ENCODE results near the gene DHRS1.
A peak's percentile ranks its signal among the peaks of the same experiment; 100 is the strongest.

DHRS1 gene

GRCh38 chr14:24271134-24271833, 28.3 kb downstream of the DHRS1 start, which contains the start of gene RABGGTA:
Gene RABGGTA, minus strand, starts transcription at chr14:24271597. Its CDS starts 482 bp downstream, at chr14:24271115.
- Histone ChIP-seq H3K27me3 (ENCODE audit: control insufficient read depth, insufficient read depth, low read length) (no peaks in the 10 kb centered on the region), H3K9me3 (ENCODE audit: control insufficient read depth, insufficient read depth, low read length) (no peaks in the 10 kb centered on the region), H3K4me1 (ENCODE audit: control insufficient read depth, insufficient read depth, low read length) (no peaks in the 10 kb centered on the region), H3K27ac (ENCODE audit: low read length) (no peak within 1 kb of the TSS), H3K36me3 (ENCODE audit: control insufficient read depth, insufficient read depth, low read length) (peaks cover 4% of the 10 kb centered on the region; the same call in 1 of the 2 replicates), H3K4me3 (ENCODE audit: low read length) (peak within 1 kb of the TSS; percentile 63; the same call in 1 of the 2 replicates)
- WGBS (ENCODE audit: insufficient coverage, insufficient read length) = no CpG with 5 or more reads among the region's 61 CpGs
- peak; percentile 87 for DNase-seq (ENCODE audit: low read depth, low spot score)

GRCh38 chr14:24270537-24271133, 28.9 kb downstream of the DHRS1 start:
- no peak for DNase-seq (ENCODE audit: low read depth, low spot score)
- no peak overlapping the region for H3K27ac ChIP-seq (ENCODE audit: low read length)
- H3K4me1 ChIP-seq (ENCODE audit: control insufficient read depth, insufficient read depth, low read length) = no peaks in the 10 kb centered on the region
- peaks cover 4% of the 10 kb centered on the region; the same call in 1 of the 2 replicates for H3K36me3 ChIP-seq (ENCODE audit: control insufficient read depth, insufficient read depth, low read length)
- H3K9me3 ChIP-seq (ENCODE audit: control insufficient read depth, insufficient read depth, low read length) = no peaks in the 10 kb centered on the region
- H3K27me3 ChIP-seq (ENCODE audit: control insufficient read depth, insufficient read depth, low read length) = no peaks in the 10 kb centered on the region
- WGBS (ENCODE audit: insufficient coverage, insufficient read length) = no CpG with 5 or more reads among the region's 13 CpGs
- peak overlapping the region; percentile 63; the same call in 1 of the 2 replicates for H3K4me3 ChIP-seq (ENCODE audit: low read length)

DNA sequence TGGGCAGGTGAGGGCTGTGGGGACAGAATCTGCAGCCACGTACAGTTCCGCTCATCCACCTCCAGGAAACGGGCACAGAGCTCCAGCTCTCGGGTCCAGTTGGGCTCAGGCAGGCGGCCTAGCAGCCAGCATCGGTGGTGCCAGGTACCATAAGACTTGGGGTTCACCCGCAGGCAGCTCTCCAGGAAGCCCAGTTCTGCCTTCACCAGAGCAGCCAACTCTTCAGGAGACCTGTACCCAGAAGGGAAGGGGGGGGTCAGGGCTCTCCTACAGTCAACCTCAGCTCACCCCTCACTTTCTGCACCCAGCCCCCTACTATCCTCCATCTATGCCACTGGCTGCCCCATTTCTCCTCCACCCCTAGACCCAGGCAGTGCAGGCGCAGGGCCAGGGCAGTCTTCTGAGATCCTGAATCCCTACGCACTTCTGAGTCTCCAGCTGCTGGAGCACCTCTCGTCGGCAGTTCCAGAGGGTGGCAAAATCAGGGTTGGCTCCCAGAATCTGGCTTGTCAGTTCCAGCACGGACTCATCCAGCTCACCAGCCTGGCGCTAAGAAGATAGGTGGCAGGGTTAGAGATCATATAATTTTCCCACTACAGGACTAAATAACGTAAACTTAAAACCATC, 29.6 kb downstream of the DHRS1 start:
- Histone ChIP-seq H3K4me3 (ENCODE audit: low read length) (no peak overlapping the region), H3K27ac (ENCODE audit: low read length) (no peak overlapping the region), H3K4me1 (ENCODE audit: control insufficient read depth, insufficient read depth, low read length) (no peaks in the 10 kb centered on the region), H3K9me3 (ENCODE audit: control insufficient read depth, insufficient read depth, low read length) (no peaks in the 10 kb centered on the region), H3K27me3 (ENCODE audit: control insufficient read depth, insufficient read depth, low read length) (no peaks in the 10 kb centered on the region), H3K36me3 (ENCODE audit: control insufficient read depth, insufficient read depth, low read length) (peaks cover 4% of the 10 kb centered on the region; the same call in 1 of the 2 replicates)
- no peak for DNase-seq (ENCODE audit: low read depth, low spot score)
- WGBS (ENCODE audit: insufficient coverage, insufficient read length) = no CpG with 5 or more reads among the region's 14 CpGs

DNA sequence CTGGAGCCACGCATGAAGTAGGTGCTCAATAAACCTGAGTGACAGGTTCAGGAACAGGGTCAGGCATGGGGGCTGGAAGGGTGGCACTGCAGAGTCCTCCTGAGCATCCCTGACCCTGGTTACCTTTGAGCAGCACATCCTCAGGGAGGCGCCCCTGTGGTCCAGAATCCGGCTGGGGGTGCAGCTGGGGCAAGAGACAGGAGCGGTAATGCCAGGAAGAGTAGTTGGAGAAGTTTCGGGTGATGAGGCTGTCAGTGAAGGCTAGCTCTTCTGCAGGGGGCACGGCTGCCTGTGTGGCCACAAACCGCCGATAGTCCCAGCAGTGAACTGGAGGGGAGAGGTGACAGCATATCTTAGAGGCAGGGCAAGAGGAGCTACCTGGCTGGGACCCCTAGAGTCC, 30.2 kb downstream of the DHRS1 start:
- no peak overlapping the region for H3K27ac ChIP-seq (ENCODE audit: low read length)
- DNase-seq (ENCODE audit: low read depth, low spot score) = no peak
- no peak overlapping the region for H3K4me3 ChIP-seq (ENCODE audit: low read length)
- H3K36me3 ChIP-seq (ENCODE audit: control insufficient read depth, insufficient read depth, low read length) = peaks cover 4% of the 10 kb centered on the region; the same call in 1 of the 2 replicates
- H3K27me3 ChIP-seq (ENCODE audit: control insufficient read depth, insufficient read depth, low read length) = no peaks in the 10 kb centered on the region
- H3K4me1 ChIP-seq (ENCODE audit: control insufficient read depth, insufficient read depth, low read length) = no peaks in the 10 kb centered on the region
- no CpG with 5 or more reads among the region's 8 CpGs for WGBS (ENCODE audit: insufficient coverage, insufficient read length)
- H3K9me3 ChIP-seq (ENCODE audit: control insufficient read depth, insufficient read depth, low read length) = no peaks in the 10 kb centered on the region

DNA sequence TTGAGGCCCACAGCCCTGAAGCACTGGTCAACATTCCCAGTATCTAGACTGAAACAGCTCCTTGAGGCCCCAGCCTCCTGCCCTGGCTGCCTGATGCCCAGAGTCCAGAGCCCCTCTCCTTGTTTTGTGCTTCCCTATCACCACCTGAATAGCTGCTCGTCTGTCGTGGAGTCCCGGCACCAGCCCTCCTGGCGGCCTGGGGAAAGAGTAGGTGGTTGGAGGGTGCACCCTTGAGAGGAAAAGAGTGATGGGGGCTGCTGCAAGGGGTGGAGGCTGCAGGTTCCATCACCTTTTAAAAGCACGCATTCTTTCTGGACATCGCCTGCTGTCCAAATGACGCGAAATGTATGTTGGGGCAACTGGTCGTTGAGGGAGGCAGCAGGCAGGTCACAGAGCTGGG, 31.4 kb downstream of the DHRS1 start:
- no peaks in the 10 kb centered on the region for H3K9me3 ChIP-seq (ENCODE audit: control insufficient read depth, insufficient read depth, low read length)
- H3K4me1 ChIP-seq (ENCODE audit: control insufficient read depth, insufficient read depth, low read length) = no peaks in the 10 kb centered on the region
- peaks cover 4% of the 10 kb centered on the region; the same call in 1 of the 2 replicates for H3K36me3 ChIP-seq (ENCODE audit: control insufficient read depth, insufficient read depth, low read length)
- no CpG with 5 or more reads among the region's 9 CpGs for WGBS (ENCODE audit: insufficient coverage, insufficient read length)
- H3K27ac ChIP-seq (ENCODE audit: low read length) = no peak overlapping the region
- no peak for DNase-seq (ENCODE audit: low read depth, low spot score)
- H3K27me3 ChIP-seq (ENCODE audit: control insufficient read depth, insufficient read depth, low read length) = no peaks in the 10 kb centered on the region
- H3K4me3 ChIP-seq (ENCODE audit: low read length) = no peak overlapping the region

DNA sequence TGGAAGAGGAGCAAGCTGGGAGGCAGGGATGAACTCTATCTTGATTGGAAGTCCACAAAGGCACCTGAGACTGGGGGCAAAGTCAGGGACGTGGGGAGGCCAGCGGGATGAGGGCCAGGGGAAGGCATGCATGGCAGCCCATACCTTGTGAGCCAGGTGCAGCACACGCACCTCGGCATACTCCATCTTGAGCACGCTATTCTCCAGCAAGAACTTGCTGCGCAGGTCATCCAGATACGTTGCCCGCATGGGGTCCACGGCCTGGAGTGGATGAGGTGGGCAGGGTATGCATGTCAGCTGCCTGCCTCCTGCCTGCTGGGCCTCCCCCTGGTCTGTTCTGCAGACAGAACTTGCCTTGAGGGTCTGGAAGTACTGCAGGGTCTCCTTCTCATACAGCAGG, 32.1 kb downstream of the DHRS1 start:
- Histone ChIP-seq H3K9me3 (ENCODE audit: control insufficient read depth, insufficient read depth, low read length) (no peaks in the 10 kb centered on the region), H3K27ac (ENCODE audit: low read length) (no peak overlapping the region), H3K36me3 (ENCODE audit: control insufficient read depth, insufficient read depth, low read length) (peaks cover 4% of the 10 kb centered on the region; the same call in 1 of the 2 replicates), H3K27me3 (ENCODE audit: control insufficient read depth, insufficient read depth, low read length) (no peaks in the 10 kb centered on the region), H3K4me1 (ENCODE audit: control insufficient read depth, insufficient read depth, low read length) (no peaks in the 10 kb centered on the region), H3K4me3 (ENCODE audit: low read length) (no peak overlapping the region)
- DNase-seq (ENCODE audit: low read depth, low spot score) = no peak
- no CpG with 5 or more reads among the region's 9 CpGs for WGBS (ENCODE audit: insufficient coverage, insufficient read length)

GRCh38 chr14:24266344-24267244, 33.0 kb downstream of the DHRS1 start:
- Histone ChIP-seq H3K36me3 (ENCODE audit: control insufficient read depth, insufficient read depth, low read length) (peaks cover 4% of the 10 kb centered on the region; the same call in 1 of the 2 replicates), H3K9me3 (ENCODE audit: control insufficient read depth, insufficient read depth, low read length) (no peaks in the 10 kb centered on the region), H3K27ac (ENCODE audit: low read length) (no peak overlapping the region), H3K4me1 (ENCODE audit: control insufficient read depth, insufficient read depth, low read length) (no peaks in the 10 kb centered on the region), H3K4me3 (ENCODE audit: low read length) (no peak overlapping the region), H3K27me3 (ENCODE audit: control insufficient read depth, insufficient read depth, low read length) (no peaks in the 10 kb centered on the region)
- no peak for DNase-seq (ENCODE audit: low read depth, low spot score)
- no CpG with 5 or more reads among the region's 18 CpGs for WGBS (ENCODE audit: insufficient coverage, insufficient read length)

- Histone ChIP-seq H3K4me1 (ENCODE audit: control insufficient read depth, insufficient read depth, low read length) (no peaks in the 10 kb centered on the region), H3K27ac (ENCODE audit: low read length) (no peak overlapping the region), H3K36me3 (ENCODE audit: control insufficient read depth, insufficient read depth, low read length) (peaks cover 4% of the 10 kb centered on the region; the same call in 1 of the 2 replicates), H3K27me3 (ENCODE audit: control insufficient read depth, insufficient read depth, low read length) (no peaks in the 10 kb centered on the region), H3K9me3 (ENCODE audit: control insufficient read depth, insufficient read depth, low read length) (no peaks in the 10 kb centered on the region), H3K4me3 (ENCODE audit: low read length) (no peak overlapping the region)
- WGBS (ENCODE audit: insufficient coverage, insufficient read length) = no CpG with 5 or more reads among the region's 6 CpGs
- no peak for DNase-seq (ENCODE audit: low read depth, low spot score)
These were observed 35.3 kb downstream of the DHRS1 start for GRCh38 chr14:24264298-24264697.

GRCh38 chr14:24263848-24264247, 35.7 kb downstream of the DHRS1 start:
- H3K4me1 ChIP-seq (ENCODE audit: control insufficient read depth, insufficient read depth, low read length) = no peaks in the 10 kb centered on the region
- H3K9me3 ChIP-seq (ENCODE audit: control insufficient read depth, insufficient read depth, low read length) = no peaks in the 10 kb centered on the region
- no peak for DNase-seq (ENCODE audit: low read depth, low spot score)
- no peak overlapping the region for H3K4me3 ChIP-seq (ENCODE audit: low read length)
- no peaks in the 10 kb centered on the region for H3K27me3 ChIP-seq (ENCODE audit: control insufficient read depth, insufficient read depth, low read length)
- H3K27ac ChIP-seq (ENCODE audit: low read length) = no peak overlapping the region
- H3K36me3 ChIP-seq (ENCODE audit: control insufficient read depth, insufficient read depth, low read length) = peaks cover 4% of the 10 kb centered on the region; the same call in 1 of the 2 replicates
- no CpG with 5 or more reads among the region's 6 CpGs for WGBS (ENCODE audit: insufficient coverage, insufficient read length)

Measured in iPS DF 6.9 (cell line).